IPS DF 4.7 (cell line): ENCODE measurements around the gene PBX2.

Source experiments
- DNase-seq: peaks from one replicate; pipeline ENCODE4 v3.0.0-alpha.2; 2013; ENCODE audit warnings: low spot score; ENCODE audit errors: extremely low read depth

PBX2 gene

DNA sequence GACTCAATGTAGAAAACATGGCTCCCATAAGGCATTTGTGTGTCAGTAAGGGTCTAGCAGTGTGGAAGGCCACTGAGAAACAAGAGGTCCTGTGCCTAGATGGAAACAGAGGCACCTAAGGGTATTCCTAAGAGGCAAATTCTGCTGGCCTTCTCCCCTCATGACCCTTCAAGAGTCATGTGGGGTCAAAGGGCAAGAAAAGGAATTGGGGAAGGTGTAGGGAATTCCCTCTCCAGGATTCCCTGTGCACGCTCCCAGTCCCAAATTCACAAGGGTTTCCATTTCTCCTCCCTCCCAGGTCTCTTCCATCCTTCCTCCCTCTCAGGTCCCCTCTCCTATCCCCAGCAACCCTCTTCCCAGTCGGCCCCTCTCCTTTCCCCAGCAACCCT, 14.7 kb downstream of the PBX2 start:
- no peak for DNase-seq

- DNase-seq = no peak
Observed at GRCh38 chr6:32174416-32174815, 15.6 kb downstream of the PBX2 start.

- no peak for DNase-seq
Observed at GRCh38 chr6:32173051-32173727, 16.8 kb downstream of the PBX2 start.

DNA sequence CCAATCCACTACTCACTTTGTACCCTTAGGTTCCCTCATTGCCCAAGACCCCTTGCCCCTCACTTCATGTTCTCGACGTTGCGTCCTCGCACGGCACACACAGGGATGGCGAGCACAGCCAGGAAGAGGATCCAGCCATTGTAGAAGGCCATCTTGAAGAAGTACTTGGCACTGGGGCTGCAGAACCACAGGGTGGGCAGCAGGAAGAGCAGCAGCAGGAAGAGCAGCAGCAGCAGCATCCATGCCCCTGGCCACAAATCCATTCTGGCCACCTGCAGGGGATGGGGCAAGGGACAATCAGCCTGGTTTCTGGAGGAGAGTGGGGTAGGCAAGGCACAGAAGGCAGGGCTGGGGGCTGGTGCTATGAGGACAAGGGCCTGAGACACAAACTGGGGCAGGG, 18.8 kb downstream of the PBX2 start:
- DNase-seq = no peak

GRCh38 chr6:32170294-32170693, 19.7 kb downstream of the PBX2 start:
- DNase-seq = no peak

- no peak for DNase-seq
Observed at GRCh38 chr6:32168807-32169591, 21.0 kb downstream of the PBX2 start.

DNA sequence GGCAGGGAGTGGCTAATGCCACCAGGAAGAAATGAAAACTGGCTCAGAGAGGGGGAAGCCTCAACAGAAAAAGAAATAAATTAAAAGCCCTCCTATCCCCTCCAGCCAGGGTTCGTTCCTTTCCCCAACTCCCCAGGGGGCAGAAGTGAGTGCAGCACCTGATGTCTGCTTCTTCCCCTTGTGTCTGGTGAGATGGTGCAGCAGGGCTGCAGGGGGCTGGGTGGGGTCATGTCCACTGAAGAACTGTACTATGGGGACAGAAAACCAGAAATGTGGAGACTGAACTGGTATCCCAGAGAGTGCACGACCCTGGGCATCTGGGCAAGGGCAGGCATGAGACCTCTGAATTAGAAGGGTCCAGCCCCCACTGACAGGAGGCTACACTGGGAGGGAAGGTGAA, 21.7 kb downstream of the PBX2 start:
- no peak for DNase-seq

DNA sequence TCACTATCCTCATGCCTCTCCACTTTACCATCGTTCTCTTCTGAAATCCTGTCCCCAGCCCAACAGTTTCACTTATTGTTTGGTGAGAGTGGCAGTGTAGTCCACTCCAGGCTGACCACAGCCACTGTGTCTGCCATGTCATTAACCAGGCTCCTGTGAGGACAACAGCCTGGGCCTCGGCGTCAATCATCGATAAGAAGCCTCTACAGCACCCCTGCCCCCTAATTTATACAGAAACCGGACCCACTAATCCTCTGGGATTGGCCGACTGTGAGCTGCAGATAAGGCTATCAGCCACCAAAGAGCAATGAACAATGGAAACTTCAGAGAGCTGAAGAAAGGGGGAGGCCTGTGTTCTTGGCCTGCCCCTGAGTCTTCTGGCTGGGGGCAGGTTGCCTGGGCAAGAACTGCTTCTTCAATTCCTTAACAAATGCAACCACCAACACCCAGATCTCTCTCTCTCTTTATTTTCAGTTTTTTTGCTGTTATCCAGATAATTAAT, 22.2 kb downstream of the PBX2 start:
- no peak for DNase-seq

- no peak for DNase-seq
Observed at GRCh38 chr6:32167154-32167760, 22.7 kb downstream of the PBX2 start.

- no peak for DNase-seq
Observed at GRCh38 chr6:32166411-32167061, 23.5 kb downstream of the PBX2 start.

GRCh38 chr6:32164295-32164694, 25.7 kb downstream of the PBX2 start, which contains the start of gene EGFL8:
Gene EGFL8, plus strand, starts transcription at chr6:32164595. Its CDS starts 1,571 bp downstream, at chr6:32166166.
- no peak for DNase-seq

DNA sequence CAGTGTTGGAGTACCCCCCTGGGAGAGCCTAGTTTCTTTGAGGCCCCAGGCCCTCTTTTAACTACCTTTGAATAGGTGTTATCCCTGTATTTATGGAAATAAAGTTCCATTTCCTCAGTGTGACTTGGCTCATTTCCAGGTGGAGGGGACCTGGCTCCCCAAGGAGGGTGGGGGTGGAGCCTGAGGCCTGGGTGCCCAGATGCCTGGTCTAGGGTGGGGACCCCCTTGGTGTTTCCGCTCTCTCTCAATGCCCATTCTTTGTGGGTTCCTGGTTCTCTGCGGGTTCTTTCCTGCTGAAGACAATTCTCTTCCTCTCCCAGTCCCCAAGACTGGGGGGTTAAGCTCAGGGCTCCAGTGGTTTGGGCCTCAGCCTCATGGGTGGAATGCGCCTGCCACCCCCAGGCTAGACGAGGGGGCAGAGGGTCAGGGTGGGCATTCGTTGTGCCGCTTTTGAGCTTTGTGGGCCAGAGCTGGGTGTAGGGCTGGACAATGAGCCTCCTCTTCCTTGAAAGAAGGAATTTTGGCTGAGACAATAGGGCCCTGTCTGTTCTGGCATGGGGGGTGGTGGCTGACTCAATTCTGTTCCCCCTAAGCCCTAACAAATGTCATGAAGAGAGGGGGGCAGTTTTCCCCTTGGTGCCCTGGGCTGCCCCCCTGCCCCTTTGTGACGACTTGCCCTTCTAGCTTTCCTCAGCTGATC, 26.3 kb downstream of the PBX2 start:
- no peak for DNase-seq

- DNase-seq = no peak
Observed at GRCh38 chr6:32158052-32158451, 31.9 kb downstream of the PBX2 start.

DNA sequence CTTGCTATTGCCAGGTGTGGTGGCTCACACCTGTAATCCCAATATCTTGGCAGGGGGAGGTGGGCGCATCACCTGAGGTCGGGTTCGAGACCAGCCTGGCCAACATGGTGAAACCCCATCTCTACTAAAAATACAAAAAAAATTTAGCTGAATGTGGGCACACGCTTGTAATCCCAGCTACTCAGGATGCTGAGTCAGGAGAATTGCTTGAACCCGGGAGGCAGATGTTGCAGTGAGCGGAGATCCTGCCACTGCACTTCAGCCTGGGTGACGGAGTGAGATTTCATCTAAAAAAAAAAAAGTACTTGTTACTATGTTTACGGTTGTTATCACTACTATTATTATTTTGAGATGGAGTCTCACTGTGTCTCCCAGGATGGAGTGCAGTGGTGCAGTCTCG, 33.1 kb downstream of the PBX2 start:
- DNase-seq = no peak

DNA sequence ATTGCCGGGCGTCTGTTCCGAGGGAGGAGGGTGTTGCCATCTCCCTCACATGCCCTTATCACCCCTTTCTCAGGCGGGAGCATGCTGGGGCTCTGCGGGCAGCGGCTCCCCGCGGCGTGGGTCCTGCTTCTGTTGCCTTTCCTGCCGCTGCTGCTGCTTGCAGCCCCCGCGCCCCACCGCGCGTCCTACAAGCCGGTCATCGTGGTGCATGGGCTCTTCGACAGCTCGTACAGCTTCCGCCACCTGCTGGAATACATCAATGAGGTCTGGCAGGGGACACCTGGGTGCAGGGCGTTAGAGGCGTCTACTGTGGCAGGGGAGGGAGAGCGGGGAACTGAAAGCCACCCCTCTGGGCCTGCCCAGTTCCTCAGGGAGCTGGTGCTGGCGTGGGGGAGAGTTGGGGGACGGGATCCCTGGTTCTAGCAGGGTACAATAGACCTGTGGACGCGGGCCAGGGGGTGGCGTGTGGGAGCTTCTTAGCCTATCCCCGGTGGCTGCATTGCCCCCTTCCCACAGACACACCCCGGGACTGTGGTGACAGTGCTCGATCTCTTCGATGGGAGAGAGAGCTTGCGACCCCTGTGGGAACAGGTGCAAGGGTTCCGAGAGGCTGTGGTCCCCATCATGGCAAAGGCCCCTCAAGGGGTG, 35.4 kb downstream of the PBX2 start:
- DNase-seq = no peak

DNA sequence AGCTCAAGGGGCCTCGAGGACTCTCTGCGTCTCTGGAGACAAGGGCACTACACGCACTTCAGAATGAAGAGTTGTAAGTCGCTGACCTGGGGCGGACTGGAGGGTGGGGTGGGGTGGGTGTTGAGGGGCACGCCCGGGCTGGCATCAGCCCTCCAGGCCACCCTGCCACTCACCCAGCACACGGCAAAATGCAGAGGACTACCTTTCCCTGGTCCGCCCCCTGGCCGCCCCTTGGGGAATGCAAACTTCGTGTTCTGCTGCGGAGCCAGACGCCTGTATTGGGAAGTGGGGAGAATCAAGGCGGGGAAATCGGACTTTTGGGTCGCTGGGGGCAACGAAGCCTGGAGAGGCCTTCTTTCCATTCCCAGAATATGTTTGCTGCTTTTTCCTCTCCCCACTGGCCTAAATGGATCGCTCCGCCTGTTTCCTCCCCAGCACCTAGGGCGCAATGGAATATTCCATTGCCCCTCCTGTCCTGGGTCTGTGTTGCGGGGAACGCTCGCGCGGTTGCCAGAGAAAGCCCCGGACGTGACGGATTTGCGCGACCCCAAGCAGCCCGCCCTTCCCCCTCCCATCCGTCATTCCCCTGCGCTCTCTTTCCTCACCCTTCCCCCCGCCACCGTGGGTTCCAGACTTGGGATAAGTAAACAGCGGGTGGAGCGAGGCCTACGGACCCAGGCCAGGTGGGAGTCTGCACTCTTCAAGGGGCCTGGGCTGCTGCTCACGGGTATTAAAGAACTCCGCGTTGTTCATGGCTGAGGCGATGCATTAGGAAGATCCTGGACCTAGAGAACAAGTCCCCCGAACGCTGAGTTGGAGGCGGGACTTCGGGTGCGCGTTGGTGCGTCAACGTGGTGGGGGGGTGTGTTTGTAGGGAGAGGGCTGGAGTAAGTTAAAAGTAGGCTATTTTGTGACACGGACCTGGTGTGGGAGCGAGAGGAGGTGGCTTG, 36.2 kb downstream of the PBX2 start, which contains the start of gene PPT2:
PPT2 (plus strand) TSS at position 578 of the 950 bp plus-strand sequence. CDS start 454 bp downstream, outside the sequence.
- DNase-seq = no peak

DNA sequence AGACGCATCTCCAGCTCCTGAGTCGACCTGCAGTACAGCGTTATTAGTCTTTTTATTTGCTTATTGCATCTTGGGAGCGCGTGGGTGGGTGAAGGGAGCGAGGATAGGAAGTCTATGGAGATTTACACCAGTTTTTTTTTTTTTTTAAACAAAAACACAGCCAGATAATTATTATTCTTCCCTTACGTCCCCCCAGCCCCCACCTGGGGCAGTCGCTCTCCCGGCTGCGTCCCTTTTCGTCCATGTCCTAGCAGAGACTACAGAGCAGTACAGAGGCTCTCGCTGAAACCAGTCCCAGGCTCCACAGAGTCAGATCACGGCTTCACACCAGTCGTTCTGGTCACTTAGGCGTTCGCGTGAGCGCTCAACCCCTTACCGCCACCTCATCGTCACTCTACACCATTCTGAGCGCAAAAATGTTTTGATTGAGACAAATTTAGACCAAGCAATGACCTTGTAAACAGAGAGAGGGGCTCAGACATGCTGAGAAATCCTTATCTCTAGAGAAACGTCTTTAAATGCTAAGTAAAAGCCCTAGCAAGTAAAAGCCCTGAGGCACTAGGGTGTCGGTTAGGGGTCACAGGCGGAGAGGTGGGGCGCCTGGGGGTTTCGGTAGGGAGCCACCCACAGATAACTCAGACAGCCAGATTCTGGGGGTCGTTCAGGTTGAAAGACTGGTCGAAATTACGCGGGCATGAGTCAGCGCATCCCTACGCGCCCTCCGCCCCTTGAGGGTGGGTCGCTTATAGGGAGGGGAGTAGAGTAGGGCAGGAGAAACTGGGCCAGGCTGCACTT, 37.0 kb downstream of the PBX2 start:
- DNase-seq = no peak
